ENCODE measurements around the gene EXOSC3. TPM values are rescaled to one million over a fixed set of nuclear protein-coding genes. Genes with fewer than 3 reads are reported as not detected.
"Not testable (repeated sequence)": the region's sequence is repeated elsewhere in the genome, so short reads cannot be mapped to it uniquely, and the experiment has no call there.

Gene EXOSC3
- total RNA-seq, 4 donors from 2014 or later: 19.7 to 39.7 (median 34.0) TPM

GRCh38 chr9:37812773-37813379, 28.0 kb upstream of the EXOSC3 start:
- no peaks in the 10 kb centered on the region for H3K4me1 ChIP-seq
- WGBS: 90% methylated on average over 5 of the region's 5 CpGs
- H3K9me3 ChIP-seq: no peaks in the 10 kb centered on the region
- DNase-seq (ENCODE audit: low spot score in 2 of 2): no peak
- no peak for TF ChIP-seq CTCF (IDR thresholded peaks at IDR 0.05)
- TF ChIP-seq POLR2AphosphoS5 (IDR thresholded peaks at IDR 0.05): no peak
- TF ChIP-seq EP300 (IDR thresholded peaks at IDR 0.05): no peak
- TF ChIP-seq POLR2A (IDR thresholded peaks at IDR 0.05): no peak
- H3K27ac ChIP-seq: no peak overlapping the region
- H3K4me3 ChIP-seq: no peak overlapping the region
- H3K27me3 ChIP-seq: no peaks in the 10 kb centered on the region
- no peaks in the 10 kb centered on the region for H3K36me3 ChIP-seq

- 95% methylated on average over 6 of the region's 6 CpGs for WGBS
- Histone ChIP-seq H3K4me1 (no peaks in the 10 kb centered on the region), H3K27me3 (no peaks in the 10 kb centered on the region), H3K4me3 (no peak overlapping the region), H3K36me3 (no peaks in the 10 kb centered on the region), H3K27ac (no peak overlapping the region), H3K9me3 (no peaks in the 10 kb centered on the region)
- DNase-seq (ENCODE audit: low spot score in 2 of 2): no peak
- TF ChIP-seq POLR2AphosphoS5 (IDR thresholded peaks at IDR 0.05) (no peak), POLR2A (IDR thresholded peaks at IDR 0.05) (no peak), CTCF (IDR thresholded peaks at IDR 0.05) (no peak)
Measured at GRCh38 chr9:37811906-37812476, 27.1 kb upstream of the EXOSC3 start.

DNA sequence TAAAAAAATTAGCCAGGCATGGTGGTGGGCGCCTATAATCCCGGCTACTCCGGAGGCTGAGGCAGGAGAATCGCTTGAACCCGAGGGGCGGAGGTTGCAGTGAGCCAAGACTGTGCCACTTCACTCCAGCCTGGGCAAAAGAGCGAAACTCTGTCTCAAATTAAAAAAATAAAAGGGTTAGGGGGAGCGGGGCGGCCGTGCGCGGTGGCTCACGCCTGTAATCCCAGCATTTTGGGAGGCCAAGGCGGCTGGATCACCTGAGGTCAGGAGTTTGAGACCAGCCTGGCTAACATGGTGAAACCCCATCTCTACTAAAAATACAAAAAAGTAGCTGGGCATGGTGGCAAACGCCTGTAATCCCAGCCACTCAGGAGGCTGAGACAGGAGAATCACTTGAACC, 24.8 kb upstream of the EXOSC3 start:
- not testable (repeated sequence) for H3K27ac ChIP-seq; H3K4me1 ChIP-seq; H3K9me3 ChIP-seq; DNase-seq (ENCODE audit: low spot score in 2 of 2); H3K27me3 ChIP-seq; H3K4me3 ChIP-seq; H3K36me3 ChIP-seq
- WGBS: 96% methylated on average over 15 of the region's 15 CpGs

GRCh38 chr9:37806271-37806670, 21.4 kb upstream of the EXOSC3 start:
- 68% methylated on average over 4 of the region's 4 CpGs for WGBS
- peaks cover 19% of the 10 kb centered on the region for H3K4me1 ChIP-seq
- no peaks in the 10 kb centered on the region for H3K27me3 ChIP-seq
- H3K36me3 ChIP-seq: no peaks in the 10 kb centered on the region
- TF ChIP-seq CTCF (IDR thresholded peaks at IDR 0.05) (no peak), EP300 (IDR thresholded peaks at IDR 0.05) (no peak), POLR2AphosphoS5 (IDR thresholded peaks at IDR 0.05) (no peak), POLR2A (IDR thresholded peaks at IDR 0.05) (no peak)
- no peak overlapping the region for H3K4me3 ChIP-seq
- DNase-seq (ENCODE audit: low spot score in 2 of 2): no peak
- no peak overlapping the region for H3K27ac ChIP-seq
- H3K9me3 ChIP-seq: no peaks in the 10 kb centered on the region

DNA sequence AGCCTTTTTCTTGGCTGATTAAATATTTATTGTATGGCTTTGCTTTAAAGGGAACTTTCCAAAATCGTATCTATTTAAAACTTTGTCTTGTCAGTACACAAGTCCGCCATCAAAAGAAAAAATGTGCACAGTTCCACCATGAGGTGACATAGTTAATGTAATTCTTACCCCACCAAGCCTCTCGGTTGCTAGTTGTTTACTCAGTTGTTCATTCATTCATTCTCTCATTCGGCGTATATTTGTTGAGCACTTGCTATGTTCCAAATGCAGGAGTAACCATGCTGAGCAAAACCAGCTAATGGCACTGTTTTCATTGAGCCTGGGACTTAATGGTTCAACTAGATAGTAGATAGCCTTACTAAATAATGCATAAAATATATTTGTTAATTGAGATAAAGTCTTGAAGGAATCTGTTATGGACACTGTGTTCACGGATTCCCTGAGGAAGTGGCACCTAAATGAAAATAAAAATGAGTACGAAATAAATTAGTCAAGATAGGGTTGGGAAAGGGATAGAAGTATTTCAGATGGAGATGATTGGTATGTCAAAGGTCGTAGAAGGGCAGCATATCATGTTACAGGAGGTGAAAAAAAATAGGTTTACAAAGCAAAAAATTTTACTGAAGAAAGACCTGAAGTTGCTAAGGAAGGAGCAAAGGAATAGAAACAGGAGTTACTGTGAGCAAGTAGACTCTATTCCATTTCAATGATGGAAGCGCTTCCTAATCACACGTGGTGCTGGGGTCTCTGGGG, 17.3 kb upstream of the EXOSC3 start:
- TF ChIP-seq EP300 (IDR thresholded peaks at IDR 0.05) (no peak), POLR2AphosphoS5 (IDR thresholded peaks at IDR 0.05) (no peak), CTCF (IDR thresholded peaks at IDR 0.05) (no peak), POLR2A (IDR thresholded peaks at IDR 0.05) (no peak)
- Histone ChIP-seq H3K4me1 (peaks cover 30% of the 10 kb centered on the region), H3K36me3 (no peaks in the 10 kb centered on the region), H3K4me3 (peak overlapping the region; percentile 100), H3K27ac (no peak overlapping the region), H3K27me3 (no peaks in the 10 kb centered on the region), H3K9me3 (no peaks in the 10 kb centered on the region)
- 53% methylated on average over 10 of the region's 10 CpGs for WGBS
- DNase-seq (ENCODE audit: low spot score in 2 of 2): no peak
